GM12872 (cell line): Measurements from ENCODE around the gene CDH23.

Experiments used
- CTCF ChIP-seq: IDR thresholded peaks from 3 replicates; pipeline ENCODE4 v1.5.1; 2011; ENCODE audit warnings: low read depth, mild to moderate bottlenecking, low read length, moderate library complexity; ENCODE audit not compliant: insufficient read depth

The CDH23 gene

GRCh38 chr10:71525721-71526120 lies 129.0 kb downstream of the CDH23 start:
- no peak for TF ChIP-seq CTCF

DNA sequence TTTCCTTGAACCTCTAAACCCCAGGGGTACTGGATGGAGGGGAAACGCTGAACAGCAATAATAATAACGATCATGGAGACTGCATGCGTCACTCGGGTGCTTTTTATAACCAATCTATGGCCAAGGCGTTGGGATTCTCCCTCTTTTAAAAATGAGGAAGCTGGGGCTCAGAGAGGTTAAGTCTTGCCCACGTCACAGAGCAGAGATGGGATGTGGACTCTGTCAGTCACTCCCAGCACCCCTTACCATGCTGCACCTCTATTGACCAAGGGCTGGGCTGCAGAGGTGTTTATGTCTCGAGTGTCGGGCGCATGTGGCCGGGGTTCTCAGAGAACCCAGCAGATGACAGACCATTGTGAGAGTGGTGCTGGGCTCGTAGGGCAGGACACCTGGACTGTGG lies 129.9 kb downstream of the CDH23 start:
- no peak for TF ChIP-seq CTCF

DNA sequence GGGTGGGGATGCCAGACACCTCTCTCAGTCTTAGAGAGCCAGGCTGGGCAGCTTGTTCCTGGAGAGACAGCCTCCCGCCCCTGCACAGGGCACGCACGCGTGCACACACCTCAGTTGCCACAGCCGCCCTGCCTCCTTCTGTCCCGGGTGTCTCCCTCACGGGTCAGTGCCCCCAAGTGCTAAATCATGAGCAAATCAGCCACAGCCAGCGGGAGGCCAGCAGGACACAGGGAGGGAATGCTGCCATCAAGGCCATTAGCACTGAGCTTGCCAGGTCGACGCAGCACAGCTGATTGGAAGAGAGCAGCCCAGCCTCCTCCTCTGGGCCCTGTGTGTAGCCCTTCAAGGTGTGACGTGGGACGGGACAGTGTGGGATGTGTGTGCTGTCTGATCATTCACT lies 130.4 kb downstream of the CDH23 start:
- no peak for TF ChIP-seq CTCF

- TF ChIP-seq CTCF, result no peak
Measured at GRCh38 chr10:71528371-71529206, 131.9 kb downstream of the CDH23 start.

- TF ChIP-seq CTCF, result no peak
Measured at GRCh38 chr10:71529207-71529827, 132.6 kb downstream of the CDH23 start.

DNA sequence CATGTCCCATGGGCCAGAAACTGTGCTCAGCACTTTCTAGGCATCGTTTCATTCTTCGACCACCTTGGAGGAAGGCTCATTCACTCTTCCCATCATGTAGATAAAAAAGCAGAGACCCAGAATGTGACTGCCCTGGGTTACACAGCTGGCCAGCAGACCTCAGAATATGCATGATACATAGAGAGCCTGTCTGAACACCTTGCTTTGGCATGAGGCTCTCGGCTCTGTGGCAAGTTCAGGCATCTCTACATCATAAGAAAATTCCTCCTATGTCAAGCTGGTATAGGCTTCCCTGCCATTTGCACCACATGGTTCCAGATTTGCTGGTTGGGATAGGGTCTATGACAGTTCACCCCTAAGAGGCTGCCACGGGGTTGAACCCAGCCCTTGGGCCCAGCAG lies 134.1 kb downstream of the CDH23 start:
- no peak for TF ChIP-seq CTCF

DNA sequence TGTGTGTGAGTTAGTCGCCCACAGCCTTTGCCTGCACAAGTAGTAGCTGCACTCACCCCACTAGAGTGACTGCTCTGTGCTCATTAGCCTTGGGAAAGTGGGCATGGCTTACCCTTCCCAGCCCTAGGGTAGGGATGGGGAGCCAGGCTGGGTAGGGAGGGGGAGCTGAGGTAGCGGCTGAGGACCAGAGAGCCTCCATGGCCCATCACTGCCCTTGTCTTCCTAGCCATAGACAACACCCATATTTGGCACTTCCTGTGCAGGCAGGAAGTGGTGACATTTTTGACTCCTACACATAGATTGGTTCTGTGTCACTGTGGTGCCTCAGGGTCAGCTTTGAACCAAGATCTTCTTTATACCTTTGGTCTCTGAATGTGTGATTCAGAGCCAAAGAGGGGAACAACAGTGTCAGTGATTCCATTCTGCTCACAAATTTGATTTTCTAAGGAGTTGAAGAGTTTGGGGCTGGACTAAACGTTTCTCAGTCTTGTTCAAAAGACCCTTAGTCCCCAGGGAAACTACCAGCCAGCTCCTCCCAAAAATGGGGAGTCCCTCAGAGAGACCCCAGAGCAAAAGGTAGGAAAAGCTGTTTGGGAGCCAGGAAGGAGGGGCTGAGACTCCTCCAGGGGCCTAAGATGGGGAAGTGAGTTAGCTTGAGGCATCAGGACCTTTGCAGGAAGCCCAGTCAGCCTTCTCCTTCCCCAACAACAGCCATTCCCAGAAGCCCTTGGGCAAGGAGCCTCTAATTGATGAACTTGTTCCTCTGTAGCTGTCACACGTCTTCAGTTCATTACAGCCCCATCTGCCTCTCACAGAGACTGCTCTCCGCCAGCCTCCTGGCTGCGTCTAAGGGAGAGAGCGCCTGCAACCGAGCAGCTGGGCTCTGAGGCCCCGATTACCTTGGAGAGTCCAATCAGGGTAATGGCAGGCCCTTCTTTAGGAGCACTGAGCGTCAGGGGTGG lies 135.0 kb downstream of the CDH23 start:
- TF ChIP-seq CTCF, result no peak
